ENCODE measurements around the gene TMEM179. TPM values are rescaled to one million over a fixed set of nuclear protein-coding genes. Genes with fewer than 3 reads are reported as not detected.

Gene TMEM179
- total RNA-seq, 4 donors from 2014 or later, result 0.46 to 1.9 (median 0.72) TPM

- Histone ChIP-seq H3K4me1 (peaks cover 0 to 5% (median 3%) of the 10 kb centered on the region in 3 donors), H3K27ac (no peak overlapping the region), H3K36me3 (no peaks in the 10 kb centered on the region), H3K9me3 (peaks cover 0 to 14% (median 0%) of the 10 kb centered on the region in 3 donors), H3K27me3 (peaks cover 38% of the 10 kb centered on the region), H3K4me3 (no peak overlapping the region)
- WGBS, 2 donors (ENCODE audit: low coverage in 1 of 2), result 73 to 80% methylated on average over 2 to 5 of the region's 12 CpGs
- ATAC-seq, result no peak
- TF ChIP-seq POLR2A (IDR thresholded peaks at IDR 0.05) (no peak), EP300 (IDR thresholded peaks at IDR 0.05) (no peak), POLR2AphosphoS5 (IDR thresholded peaks at IDR 0.05) (no peak), CTCF (IDR thresholded peaks at IDR 0.05) (no peak)
Observed at GRCh38 chr14:104644091-104644635, 39.6 kb upstream of the TMEM179 start.

GRCh38 chr14:104643306-104643705 is 38.7 kb upstream of the TMEM179 start:
- H3K9me3 ChIP-seq, result peaks cover 0 to 14% (median 0%) of the 10 kb centered on the region in 3 donors
- H3K27me3 ChIP-seq, result peaks cover 46% of the 10 kb centered on the region
- no peaks in the 10 kb centered on the region for H3K36me3 ChIP-seq
- H3K4me3 ChIP-seq, result no peak overlapping the region
- no peak overlapping the region for H3K27ac ChIP-seq
- peaks cover 0 to 5% (median 3%) of the 10 kb centered on the region in 3 donors for H3K4me1 ChIP-seq
- 70% methylated on average over 2 of the region's 8 CpGs; no CpG with 5 or more reads in 1 of the 2 donors for WGBS, 2 donors (ENCODE audit: low coverage in 1 of 2)
- no peak for ATAC-seq
- no peak for TF ChIP-seq EP300 (IDR thresholded peaks at IDR 0.05)
- TF ChIP-seq POLR2AphosphoS5 (IDR thresholded peaks at IDR 0.05), result no peak
- no peak for TF ChIP-seq CTCF (IDR thresholded peaks at IDR 0.05)
- no peak for TF ChIP-seq POLR2A (IDR thresholded peaks at IDR 0.05)

GRCh38 chr14:104642540-104642868 is 37.9 kb upstream of the TMEM179 start:
- Histone ChIP-seq H3K4me1 (peaks cover 0 to 5% (median 3%) of the 10 kb centered on the region in 3 donors), H3K9me3 (peaks cover 0 to 14% (median 0%) of the 10 kb centered on the region in 3 donors), H3K27ac (no peak overlapping the region), H3K27me3 (peaks cover 48% of the 10 kb centered on the region), H3K36me3 (no peaks in the 10 kb centered on the region), H3K4me3 (no peak overlapping the region)
- ATAC-seq, result no peak
- WGBS, 2 donors (ENCODE audit: low coverage in 1 of 2), result no CpG with 5 or more reads among the region's 9 CpGs
- no peak for TF ChIP-seq EP300 (IDR thresholded peaks at IDR 0.05)

- H3K36me3 ChIP-seq, result no peaks in the 10 kb centered on the region
- H3K4me1 ChIP-seq, result peaks cover 0 to 5% (median 3%) of the 10 kb centered on the region in 3 donors
- TF ChIP-seq POLR2A (IDR thresholded peaks at IDR 0.05) (no peak), EP300 (IDR thresholded peaks at IDR 0.05) (no peak), POLR2AphosphoS5 (IDR thresholded peaks at IDR 0.05) (no peak), CTCF (IDR thresholded peaks at IDR 0.05) (no peak)
- peaks cover 0 to 14% (median 0%) of the 10 kb centered on the region in 3 donors for H3K9me3 ChIP-seq
- no peak overlapping the region for H3K27ac ChIP-seq
- no peak for ATAC-seq
- H3K4me3 ChIP-seq, result no peak overlapping the region
- 72 to 79% methylated on average over 7 to 9 of the region's 23 CpGs for WGBS, 2 donors (ENCODE audit: low coverage in 1 of 2)
- H3K27me3 ChIP-seq, result peaks cover 52% of the 10 kb centered on the region
Observed at GRCh38 chr14:104641753-104642539, 37.4 kb upstream of the TMEM179 start.

GRCh38 chr14:104640681-104641080 is 36.1 kb upstream of the TMEM179 start:
- WGBS, 2 donors (ENCODE audit: low coverage in 1 of 2), result no CpG with 5 or more reads among the region's 10 CpGs
- H3K27me3 ChIP-seq, result peaks cover 65% of the 10 kb centered on the region
- H3K9me3 ChIP-seq, result peaks cover 0 to 14% (median 0%) of the 10 kb centered on the region in 3 donors
- no peak for ATAC-seq
- TF ChIP-seq CTCF (IDR thresholded peaks at IDR 0.05), result no peak
- TF ChIP-seq POLR2A (IDR thresholded peaks at IDR 0.05), result no peak
- TF ChIP-seq POLR2AphosphoS5 (IDR thresholded peaks at IDR 0.05), result no peak
- TF ChIP-seq EP300 (IDR thresholded peaks at IDR 0.05), result no peak
- H3K4me3 ChIP-seq, result no peak overlapping the region
- peaks cover 0 to 5% (median 3%) of the 10 kb centered on the region in 3 donors for H3K4me1 ChIP-seq
- no peaks in the 10 kb centered on the region for H3K36me3 ChIP-seq
- H3K27ac ChIP-seq, result no peak overlapping the region
